ENCODE measurements around the gene FAM118B. TPM values are rescaled to one million over a fixed set of nuclear protein-coding genes. Genes with fewer than 3 reads are reported as not detected.

FAM118B gene
- total RNA-seq, 1 donor from 2014 or later = 25.9 TPM

DNA sequence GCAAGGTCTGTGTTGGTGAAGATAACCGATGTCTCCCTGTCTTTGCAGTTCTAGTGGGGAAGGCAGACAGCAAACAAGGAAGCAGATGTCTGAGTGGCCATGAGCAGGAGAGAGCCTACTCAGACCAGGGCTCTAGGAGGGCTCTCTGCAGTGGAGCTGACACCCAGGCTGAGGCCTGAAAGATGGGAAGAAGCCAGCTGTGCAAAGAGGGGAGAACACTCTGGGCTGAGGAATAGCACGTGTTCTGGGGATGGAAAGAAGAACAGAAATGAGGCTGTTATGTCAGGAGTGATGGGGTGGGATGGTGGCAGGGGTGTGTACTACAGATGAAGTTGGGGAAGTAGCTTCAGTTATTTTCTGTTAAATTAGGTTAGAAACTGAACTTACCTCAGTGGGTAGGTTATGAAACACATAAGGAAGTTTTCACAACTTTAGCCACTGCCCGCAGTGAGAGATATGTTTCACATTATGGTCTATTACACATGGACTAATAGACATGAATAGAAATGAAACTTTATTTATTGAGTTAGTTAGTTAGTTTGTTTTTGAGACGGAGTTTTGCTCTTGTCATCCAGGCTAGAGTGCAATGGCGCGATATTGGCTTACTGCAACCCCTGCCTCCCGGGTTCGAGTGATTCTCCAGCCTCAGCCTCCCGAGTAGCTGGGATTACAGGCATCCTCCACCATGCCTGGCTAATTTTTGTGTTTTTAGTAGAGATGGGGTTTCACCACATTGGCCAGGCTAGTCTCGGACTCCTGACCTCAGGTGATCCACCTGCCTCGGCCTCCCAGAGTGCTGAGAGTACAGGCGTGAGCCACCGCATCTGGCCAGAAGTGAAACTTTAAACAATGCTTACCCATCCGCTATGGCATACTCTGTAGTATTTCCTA, 100.1 kb downstream of the FAM118B start:
- peaks cover 7% of the 10 kb centered on the region for H3K36me3 Mint-ChIP-seq (ENCODE audit: low read depth)
- no peak overlapping the region for H3K27ac Mint-ChIP-seq (ENCODE audit: unreplicated experiment)
- no peak for DNase-seq (ENCODE audit: low spot score)
- H3K4me3 Mint-ChIP-seq (ENCODE audit: unreplicated experiment) = no peak overlapping the region
- H3K9me3 Mint-ChIP-seq (ENCODE audit: low read depth) = no peaks in the 10 kb centered on the region
- H3K4me1 Mint-ChIP-seq (ENCODE audit: low read depth) = peaks cover 29% of the 10 kb centered on the region
- TF ChIP-seq, protein P1, sequence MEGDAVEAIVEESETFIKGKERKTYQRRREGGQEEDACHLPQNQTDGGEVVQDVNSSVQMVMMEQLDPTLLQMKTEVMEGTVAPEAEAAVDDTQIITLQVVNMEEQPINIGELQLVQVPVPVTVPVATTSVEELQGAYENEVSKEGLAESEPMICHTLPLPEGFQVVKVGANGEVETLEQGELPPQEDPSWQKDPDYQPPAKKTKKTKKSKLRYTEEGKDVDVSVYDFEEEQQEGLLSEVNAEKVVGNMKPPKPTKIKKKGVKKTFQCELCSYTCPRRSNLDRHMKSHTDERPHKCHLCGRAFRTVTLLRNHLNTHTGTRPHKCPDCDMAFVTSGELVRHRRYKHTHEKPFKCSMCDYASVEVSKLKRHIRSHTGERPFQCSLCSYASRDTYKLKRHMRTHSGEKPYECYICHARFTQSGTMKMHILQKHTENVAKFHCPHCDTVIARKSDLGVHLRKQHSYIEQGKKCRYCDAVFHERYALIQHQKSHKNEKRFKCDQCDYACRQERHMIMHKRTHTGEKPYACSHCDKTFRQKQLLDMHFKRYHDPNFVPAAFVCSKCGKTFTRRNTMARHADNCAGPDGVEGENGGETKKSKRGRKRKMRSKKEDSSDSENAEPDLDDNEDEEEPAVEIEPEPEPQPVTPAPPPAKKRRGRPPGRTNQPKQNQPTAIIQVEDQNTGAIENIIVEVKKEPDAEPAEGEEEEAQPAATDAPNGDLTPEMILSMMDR (IDR thresholded peaks at IDR 0.05) = no peak
- H3K27me3 Mint-ChIP-seq (ENCODE audit: low read depth) = no peaks in the 10 kb centered on the region

Other genes starting within 250 kb of the FAM118B start
- gene CDON, start 148.9 kb upstream of the FAM118B start, total RNA-seq = 17.6 to 26.8 TPM (median 19.9 TPM) in 3 replicates
- gene RPUSD4, start 132 bp upstream of the FAM118B start, total RNA-seq = 16.1 to 18.8 TPM (median 16.2 TPM) in 3 replicates
- gene SRPRA, start 57.1 kb downstream of the FAM118B start, total RNA-seq = 108 to 144 TPM (median 110 TPM) in 3 replicates
- gene FOXRED1, start 57.4 kb downstream of the FAM118B start, total RNA-seq = 19.1 to 32.5 TPM (median 19.3 TPM) in 3 replicates
- gene TIRAP, start 71.3 kb downstream of the FAM118B start, total RNA-seq = 8.6 to 10.0 TPM (median 9.8 TPM) in 3 replicates
- 12.3 to 14.8 TPM (median 12.4 TPM) in 3 replicates for gene DCPS, start 92.3 kb downstream of the FAM118B start, total RNA-seq
- 30.7 to 75.9 TPM (median 30.9 TPM) in 3 replicates for gene ST3GAL4, start 143.9 kb downstream of the FAM118B start, total RNA-seq

Data from chondrocyte (in vitro differentiated cells).